GM21360 (cell line): ENCODE data around the gene TRAPPC5.
A peak's percentile ranks its signal among the peaks of the same experiment; 100 is the strongest.
"Not testable (repeated sequence)": the region's sequence is repeated elsewhere in the genome, so short reads cannot be mapped to it uniquely, and the experiment has no call there.

Experiments used
- ATAC-seq: cut with Tn5 transposase; IDR thresholded peaks from one replicate; pipeline ENCODE4 v1.9.1; 2021; ENCODE audit warnings: mild to moderate bottlenecking, moderate library complexity; ENCODE audit not compliant: unreplicated experiment

The TRAPPC5 gene

GRCh38 chr19:7680606-7681339, at the start of gene TRAPPC5:
Gene TRAPPC5, plus strand, starts transcription at chr19:7680833. Its CDS starts 1,421 bp downstream, at chr19:7682254.
- peak; percentile 44 for ATAC-seq

GRCh38 chr19:7631577-7631976, 49.1 kb upstream of the TRAPPC5 start:
- no peak for ATAC-seq

GRCh38 chr19:7632340-7633203, 48.1 kb upstream of the TRAPPC5 start:
- no peak for ATAC-seq

GRCh38 chr19:7633698-7634097, 46.9 kb upstream of the TRAPPC5 start, which contains the start of gene PCP2:
Gene PCP2, minus strand, starts transcription at chr19:7633719. Its CDS starts 262 bp downstream, at chr19:7633457.
- no peak for ATAC-seq

- ATAC-seq: no peak
Observed at GRCh38 chr19:7635670-7636069, 45.0 kb upstream of the TRAPPC5 start.

GRCh38 chr19:7636317-7636690, 44.3 kb upstream of the TRAPPC5 start:
- ATAC-seq: no peak

GRCh38 chr19:7636691-7637373, 43.8 kb upstream of the TRAPPC5 start, which contains the start of gene STXBP2:
Gene STXBP2, plus strand, starts transcription at chr19:7637110. Its CDS starts 40 bp downstream, at chr19:7637150.
- peak; percentile 55 for ATAC-seq

- ATAC-seq: peak; percentile 16
Observed at GRCh38 chr19:7637374-7638256, 43.0 kb upstream of the TRAPPC5 start.

GRCh38 chr19:7638802-7639465, 41.7 kb upstream of the TRAPPC5 start:
- ATAC-seq: no peak

GRCh38 chr19:7639863-7640348, 40.7 kb upstream of the TRAPPC5 start:
- ATAC-seq: no peak

GRCh38 chr19:7640803-7641202, 39.8 kb upstream of the TRAPPC5 start:
- ATAC-seq: no peak

GRCh38 chr19:7641290-7642276, 39.0 kb upstream of the TRAPPC5 start:
- ATAC-seq: no peak

GRCh38 chr19:7642295-7643030, 38.2 kb upstream of the TRAPPC5 start:
- ATAC-seq: no peak

GRCh38 chr19:7643031-7643415, 37.6 kb upstream of the TRAPPC5 start:
- ATAC-seq: no peak

- not testable (repeated sequence) for ATAC-seq
Observed at GRCh38 chr19:7643629-7644549, 36.7 kb upstream of the TRAPPC5 start.

- ATAC-seq: no peak
Observed at GRCh38 chr19:7644550-7644877, 36.1 kb upstream of the TRAPPC5 start.

GRCh38 chr19:7645163-7645562, 35.5 kb upstream of the TRAPPC5 start:
- no peak for ATAC-seq
